Psoas muscle (tissue), 8 donors: ENCODE results near the gene PCNX2. TPM values are rescaled to one million over a fixed set of nuclear protein-coding genes. Genes with fewer than 3 reads are reported as not detected.

ENCODE experiments used
- ATAC-seq, 4 donors: fragments of 200-7000 bp; cut with Tn5 transposase; one replicate each; pipeline ENCODE4 v1.9.1; 2020; ENCODE audit warnings: moderate library complexity in 3 of 4, mild to moderate bottlenecking in 2 of 4
- DNase-seq, 2 donors: peaks; one replicate each; pipeline ENCODE4 v3.0.0-alpha.2; 2020
- H3K27ac ChIP-seq: fragments of 200-600 bp; one replicate; pipeline ENCODE4 v1.8.0; 2022
- H3K27me3 ChIP-seq, 3 donors: fragments of 200-600 bp in 1 of 3; one replicate each; pipeline versions ENCODE4 v1.6.1 to v1.8.0; 2013 to 2022; ENCODE audit warnings: low read length in 2 of 3, mild to moderate bottlenecking in 2 of 3, moderate library complexity in 1 of 3; ENCODE audit not compliant: insufficient read depth in 3 of 3
- H3K36me3 ChIP-seq, 2 donors: fragments of 200-600 bp in 1 of 2; one replicate each; pipeline versions ENCODE4 v1.6.1 to v1.8.0; 2013 to 2022; ENCODE audit warnings: low read depth in 1 of 2, mild to moderate bottlenecking in 1 of 2, moderate library complexity in 1 of 2; ENCODE audit not compliant: insufficient read depth in 1 of 2
- H3K4me1 ChIP-seq: fragments of 200-600 bp; one replicate; pipeline ENCODE4 v1.8.0; 2022
- H3K4me3 ChIP-seq: fragments of 200-600 bp; one replicate; pipeline ENCODE4 v1.8.0; 2022; ENCODE audit warnings: mild to moderate bottlenecking
- H3K9me3 ChIP-seq: fragments of 200-600 bp; one replicate; pipeline ENCODE4 v1.8.0; 2022
- WGBS, 3 donors: extraction: QIAGEN DNeasy Blood & Tissue Kit; methylation state at CpG; one replicate each; pipeline versions ENCODE4 v1.1.6 to v1.1.7; 2013; 5-methylcytosine and 5-hydroxymethylcytosine counted together
- intact Hi-C, 2 donors: fragments of 100-400 bp; cut with DNase I; formaldehyde crosslinking; loops; one replicate each; pipeline versions ENCODE4 v1.11.0 to v1.14.2; 2022
- long read RNA-seq, 2 donors: library from polyadenylated mRNA; unstranded; transcript quantifications; one replicate each; pipeline ENCODE4 v2.0.0, GENCODE V29; 2021
- polyA plus RNA-seq, 3 donors: library from polyadenylated mRNA; stranded (reverse); fragments of 200-250 nt; gene quantifications; one replicate each; pipeline ENCODE4 v1.2.3, GENCODE V29; 2013
- total RNA-seq, 4 donors: library from RNA; stranded (reverse); fragmentation: NEBNext Ultra II Directional in 2 of 4; extraction: Animal tissue kit (Norgen Biotek cat#: 25700) in 2 of 4; gene quantifications; one replicate each; pipeline versions ENCODE4 v1.2.1 to v1.2.4, GENCODE V29; 2021 to 2023
- TF ChIP-seq, protein P1 (sequence below): fragments of 200-600 bp; IDR thresholded peaks from one replicate; pipeline ENCODE4 v1.8.0; 2022; ENCODE audit warnings: antibody characterized with exemption
- donor health status: healthy with polysubstance abuse.
- donor health status: DM: no; HTN: no; CAD: no; lungs with moderate emphysema.
- donor health status: Bipolar disorder and iron deficiency.
- donor health status: healthy.
- donor health status: DM: yes; HTN: yes; CAD: no.
- donor health status: DM: no; HTN: no; CAD: no.
- donor health status: DM: no; HTN: no; CAD: no.
- donor health status: DM: yes; HTN: yes; CAD: no.

PCNX2 gene
- total RNA-seq (1 to 10 TPM in 1 of 4 donors, under 1 TPM in 3; 0.22 to 1.1 (median 0.68) TPM), polyA plus RNA-seq (under 1 TPM; 0.16 to 0.82 (median 0.21) TPM)
- long read RNA-seq, donor 1 = 0 reads
- long read RNA-seq, donor 2, partial matches to known transcripts = 0 of 3 reads
- long read RNA-seq, donor 2, other reads (novel, unspliced or antisense) = 3 of 3 reads

DNA sequence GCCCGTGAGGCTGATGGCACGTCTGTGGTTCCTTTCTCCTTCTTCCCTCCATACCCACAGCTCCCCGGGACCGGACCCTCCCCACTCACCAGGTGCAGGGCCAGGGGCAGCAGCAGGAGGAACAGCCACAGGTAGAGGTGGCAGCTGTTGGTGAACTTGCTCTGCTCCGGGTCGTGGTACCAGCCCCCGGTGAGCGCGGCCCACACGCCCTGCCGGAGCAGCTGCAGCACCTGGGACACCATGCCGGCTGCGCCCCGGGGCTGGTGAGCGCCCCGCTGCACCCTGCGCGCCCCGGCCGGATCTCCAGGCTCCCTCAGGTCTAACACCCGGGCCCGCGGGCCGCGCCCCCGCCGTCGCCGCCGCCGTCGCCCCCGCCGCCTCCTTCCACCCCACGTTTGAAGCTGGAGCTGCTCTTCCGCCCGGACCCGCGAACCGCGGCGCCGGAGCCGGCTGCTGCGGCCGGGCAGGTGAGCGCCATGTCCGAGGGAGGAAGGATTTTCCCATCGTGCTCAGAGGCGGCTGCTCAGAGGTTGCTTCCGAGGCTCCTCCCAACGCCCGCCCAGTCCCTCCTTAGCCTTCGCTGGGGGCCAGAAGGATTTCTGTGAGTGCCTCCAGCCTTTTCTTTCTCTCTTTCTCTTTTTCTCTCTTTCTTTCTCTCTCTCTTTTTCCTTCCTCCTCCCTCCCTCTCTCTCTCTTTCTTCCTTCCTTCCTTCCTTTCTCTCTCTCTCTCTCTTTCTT, at the start of gene PCNX2:
TSS of gene PCNX2 (minus strand) at position 489 of the 738 bp plus-strand sequence. CDS start at position 242, 247 bp downstream.
- H3K36me3 ChIP-seq = no peaks in the 10 kb centered on the region
- peaks cover 0 to 53% (median 8%) of the 10 kb centered on the region in 3 donors for H3K27me3 ChIP-seq
- no peak for ATAC-seq
- H3K4me1 ChIP-seq = no peaks in the 10 kb centered on the region
- H3K27ac ChIP-seq = no peak within 1 kb of the TSS
- DNase-seq = peak in 1 of 2 donors; percentile 48
- WGBS, 3 donors = 1% methylated on average over 41 to 54 of the region's 54 CpGs
- peak within 1 kb of the TSS; percentile 64 for H3K4me3 ChIP-seq
- H3K9me3 ChIP-seq = no peaks in the 10 kb centered on the region
- intact Hi-C loops = no loop called here
- TF ChIP-seq, protein P1, sequence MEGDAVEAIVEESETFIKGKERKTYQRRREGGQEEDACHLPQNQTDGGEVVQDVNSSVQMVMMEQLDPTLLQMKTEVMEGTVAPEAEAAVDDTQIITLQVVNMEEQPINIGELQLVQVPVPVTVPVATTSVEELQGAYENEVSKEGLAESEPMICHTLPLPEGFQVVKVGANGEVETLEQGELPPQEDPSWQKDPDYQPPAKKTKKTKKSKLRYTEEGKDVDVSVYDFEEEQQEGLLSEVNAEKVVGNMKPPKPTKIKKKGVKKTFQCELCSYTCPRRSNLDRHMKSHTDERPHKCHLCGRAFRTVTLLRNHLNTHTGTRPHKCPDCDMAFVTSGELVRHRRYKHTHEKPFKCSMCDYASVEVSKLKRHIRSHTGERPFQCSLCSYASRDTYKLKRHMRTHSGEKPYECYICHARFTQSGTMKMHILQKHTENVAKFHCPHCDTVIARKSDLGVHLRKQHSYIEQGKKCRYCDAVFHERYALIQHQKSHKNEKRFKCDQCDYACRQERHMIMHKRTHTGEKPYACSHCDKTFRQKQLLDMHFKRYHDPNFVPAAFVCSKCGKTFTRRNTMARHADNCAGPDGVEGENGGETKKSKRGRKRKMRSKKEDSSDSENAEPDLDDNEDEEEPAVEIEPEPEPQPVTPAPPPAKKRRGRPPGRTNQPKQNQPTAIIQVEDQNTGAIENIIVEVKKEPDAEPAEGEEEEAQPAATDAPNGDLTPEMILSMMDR = no peak

DNA sequence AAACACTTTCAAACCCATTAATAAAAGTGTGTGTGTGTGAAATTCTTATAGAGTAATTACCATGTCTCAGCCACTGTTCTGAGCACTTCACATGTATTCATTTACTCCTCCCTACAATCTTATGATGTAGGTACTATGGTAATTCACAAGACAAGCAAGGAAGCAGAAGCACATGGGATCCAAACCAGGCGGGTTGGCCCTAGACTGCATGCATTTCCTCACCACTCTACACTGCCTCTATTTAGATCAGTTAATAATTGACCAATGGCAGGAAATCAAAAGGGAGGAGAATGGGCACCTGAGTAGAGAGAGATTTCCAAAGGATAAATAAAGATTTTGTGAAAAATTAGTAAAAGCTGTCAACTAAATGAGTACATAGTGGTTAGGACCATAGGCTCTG, 47.7 kb upstream of the PCNX2 start:
- H3K4me3 ChIP-seq = no peak overlapping the region
- TF ChIP-seq, protein P1 = no peak
- H3K9me3 ChIP-seq = no peaks in the 10 kb centered on the region
- no peaks in the 10 kb centered on the region for H3K36me3 ChIP-seq
- intact Hi-C loops = no loop called here
- H3K27me3 ChIP-seq = peaks cover 0 to 6% (median 0%) of the 10 kb centered on the region in 3 donors
- no peak for DNase-seq
- no peak for ATAC-seq
- no peaks in the 10 kb centered on the region for H3K4me1 ChIP-seq
- 73 to 91% (median 84%) methylated on average over 1 of the region's 1 CpG for WGBS, 3 donors
- H3K27ac ChIP-seq = no peak overlapping the region

DNA sequence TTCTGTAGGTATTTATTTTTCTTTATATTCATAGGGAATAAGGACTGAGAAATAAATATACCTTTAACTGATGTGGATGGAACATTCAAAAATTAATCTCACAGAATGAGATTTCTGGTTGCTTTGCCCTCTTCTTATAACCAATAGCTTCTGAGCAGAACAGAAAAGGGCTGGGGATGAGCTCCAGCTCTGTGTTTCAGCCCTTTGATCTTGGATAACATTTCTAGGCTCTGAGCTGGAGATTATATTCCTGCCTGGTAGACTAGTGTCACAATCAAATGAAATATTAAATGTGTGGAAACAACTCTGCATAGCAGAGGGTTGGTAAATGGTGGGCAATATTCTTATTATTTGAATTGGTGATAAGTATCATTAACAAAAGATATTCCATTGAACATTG, 46.6 kb upstream of the PCNX2 start:
- intact Hi-C loops = no loop called here
- Histone ChIP-seq H3K9me3 (no peaks in the 10 kb centered on the region), H3K27ac (no peak overlapping the region), H3K4me3 (no peak overlapping the region), H3K4me1 (no peaks in the 10 kb centered on the region), H3K36me3 (no peaks in the 10 kb centered on the region), H3K27me3 (peaks cover 0 to 6% (median 0%) of the 10 kb centered on the region in 3 donors)
- DNase-seq (no peak), ATAC-seq (no peak)
- TF ChIP-seq, protein P1 = no peak

DNA sequence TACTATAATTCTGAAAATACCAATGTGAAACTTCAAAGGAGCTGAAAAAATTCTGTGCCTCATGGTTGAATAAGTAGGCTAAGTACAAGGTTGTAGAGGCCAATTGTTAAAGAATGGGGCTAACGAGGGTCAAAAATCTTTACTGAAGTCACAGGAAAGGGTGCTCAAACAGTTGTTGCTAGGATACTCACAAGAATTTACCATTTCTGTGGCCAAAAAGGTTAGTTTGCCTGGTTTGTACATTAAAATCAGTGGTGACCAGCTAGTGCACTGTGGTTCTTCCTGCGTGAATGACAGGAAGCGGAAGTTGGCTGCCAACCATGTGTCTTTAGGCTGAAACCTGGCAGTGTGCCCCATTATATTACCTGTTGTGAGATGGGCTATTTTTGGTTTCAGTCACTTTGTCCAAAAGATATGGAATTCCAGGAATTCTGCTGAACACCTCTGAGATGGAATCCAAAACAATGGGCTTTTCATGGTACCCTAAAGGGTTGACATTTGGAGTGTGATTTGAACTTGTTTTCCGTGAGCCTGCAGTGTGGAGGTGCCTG, 45.5 kb upstream of the PCNX2 start:
- no peak overlapping the region for H3K27ac ChIP-seq
- intact Hi-C loops = no loop called here
- no peaks in the 10 kb centered on the region for H3K36me3 ChIP-seq
- no peaks in the 10 kb centered on the region for H3K4me1 ChIP-seq
- 70 to 78% (median 74%) methylated on average over 4 of the region's 4 CpGs for WGBS, 3 donors
- no peak for DNase-seq
- TF ChIP-seq, protein P1 = no peak
- no peak for ATAC-seq
- H3K9me3 ChIP-seq = no peaks in the 10 kb centered on the region
- peaks cover 0 to 6% (median 3%) of the 10 kb centered on the region in 3 donors for H3K27me3 ChIP-seq
- H3K4me3 ChIP-seq = no peak overlapping the region
